B cell (primary cell): ENCODE results near the gene OSM.

ENCODE experiments used
- CTCF ChIP-seq: fragments of 200-600 bp; IDR thresholded peaks from one replicate; pipeline ENCODE4 v1.8.0; 2022; ENCODE audit warnings: antibody characterized with exemption, mild to moderate bottlenecking
- EZH2 ChIP-seq: IDR thresholded peaks from 2 replicates; pipeline ENCODE4 v1.6.1; 2012; ENCODE audit warnings: borderline replicate concordance, low read depth, mild to moderate bottlenecking, moderate library complexity, low read length; ENCODE audit not compliant: insufficient read depth, poor library complexity, severe bottlenecking

GRCh38 chr22:30230330-30230729, 36.3 kb downstream of the OSM start:
- TF ChIP-seq EZH2 (no peak), CTCF (no peak)
